ENCODE results near the gene KLF1. TPM values are rescaled to one million over a fixed set of nuclear protein-coding genes. Genes with fewer than 3 reads are reported as not detected.

The KLF1 gene
- total and polyA plus RNA-seq, 2 of the 13 experiments (the other 11 are each of a cell fraction or from before 2014, with no cell fraction given): not detected

DNA sequence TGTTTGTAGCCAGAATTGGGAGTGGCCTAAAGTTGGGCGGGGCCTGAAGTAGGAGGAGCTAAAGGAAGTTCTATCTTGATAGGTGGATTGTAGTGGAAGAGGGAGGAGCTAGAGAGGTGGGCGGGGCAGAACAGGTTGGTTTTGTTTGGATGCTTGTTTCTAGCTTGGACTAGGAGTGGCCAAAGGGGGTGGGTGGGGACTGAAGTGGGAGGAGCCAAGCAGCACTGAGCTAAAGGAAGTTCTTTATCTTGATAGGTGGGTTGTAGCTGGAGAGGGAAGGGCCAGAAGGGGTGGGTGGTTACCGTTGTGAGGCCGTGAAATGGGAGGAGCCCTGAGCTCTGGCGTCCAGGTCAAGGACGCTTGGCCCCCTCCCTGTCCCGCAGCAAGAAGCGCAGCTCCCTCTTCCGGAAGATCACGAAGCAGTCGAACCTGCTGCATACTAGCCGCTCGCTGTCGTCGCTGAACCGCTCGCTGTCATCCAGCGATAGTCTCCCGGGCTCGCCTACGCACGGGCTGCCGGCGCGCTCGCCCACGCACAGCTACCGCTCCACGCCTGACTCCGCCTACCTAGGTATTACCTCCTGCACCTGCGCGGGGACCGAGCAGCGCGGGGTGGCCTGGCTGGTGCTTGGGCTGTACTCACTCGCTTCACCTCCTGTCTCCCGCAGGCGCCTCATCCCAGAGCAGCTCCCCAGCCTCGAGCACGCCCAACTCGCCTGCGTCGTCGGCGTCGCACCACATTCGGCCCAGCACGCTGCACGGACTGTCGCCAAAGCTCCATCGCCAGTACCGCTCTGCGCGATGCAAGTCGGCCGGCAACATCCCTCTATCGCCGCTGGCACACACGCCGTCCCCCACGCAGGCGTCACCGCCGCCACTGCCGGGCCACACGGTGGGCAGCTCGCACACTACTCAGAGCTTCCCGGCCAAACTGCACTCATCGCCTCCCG is 13.8 kb downstream of the KLF1 start:
- in situ Hi-C loops (cut with HindIII; ENCODE audit: extremely low pct_ligation_motif_present, low pct_unique_long_range_greater_than_20kb) (no loop called here), intact Hi-C loops (cut with micrococcal nuclease; ENCODE audit: unreplicated experiment) (no loop called here)
- ATAC-seq (peak; percentile 31; the same call in 2 of the 3 replicates), FAIRE-seq (no peak), DNase-seq (ENCODE audit: low spot score) (peak; percentile 17)
- TF ChIP-seq ZNF143 (CRISPR knock-in tag; IDR thresholded peaks at IDR 0.05) (no peak), EHMT2 (IDR thresholded peaks at IDR 0.05; ENCODE audit: borderline replicate concordance, low read depth, low read length) (no peak), NKX3-1 (CRISPR knock-in tag; IDR thresholded peaks at IDR 0.05) (no peak), RBFOX2 (IDR thresholded peaks at IDR 0.05; ENCODE audit: low read depth, low read length) (0 out of 2 replicates have a peak, but pooled peaks have one; percentile 11)
- Histone ChIP-seq H3K79me2 (ENCODE audit: insufficient read depth, low read length) (no peaks in the 10 kb centered on the region), H3K9me3 (ENCODE audit: low read length) (no peaks in the 10 kb centered on the region), H3K27me3 (ENCODE audit: control insufficient read depth in 1 of 2, insufficient read depth in 2 of 2, low read length in 2 of 2) (no peaks in the 10 kb centered on the region), H3K4me1 (ENCODE audit: insufficient read depth, low read length) (no peaks in the 10 kb centered on the region), H3K9ac (ENCODE audit: insufficient read depth, low read depth, low read length) (no peak overlapping the region), H3K27ac (ENCODE audit: extremely low read length, insufficient read depth, low read length) (no peak overlapping the region), H2AFZ (ENCODE audit: low read length) (no peak overlapping the region), H4K20me1 (ENCODE audit: insufficient read depth, low read length) (no peaks in the 10 kb centered on the region), H3K4me3 (replicated peaks in 1 of 3; ENCODE audit: insufficient read depth in 1 of 3, low read depth in 2 of 3, low read length in 3 of 3) (no peak overlapping the region), H3K36me3 (replicated peaks in 1 of 2; ENCODE audit: control insufficient read depth in 1 of 2, insufficient read depth in 2 of 2, low read length in 2 of 2) (no peaks in the 10 kb centered on the region), H3K4me2 (ENCODE audit: low read depth, low read length) (no peak overlapping the region)
- ChIA-PET POLR2A (interaction anchor here (0.9 to 1.3 kb wide), 3 partner anchors 8 to 18 kb away, joined by 3 to 4 read pairs (median 3); partner anchors contain the start of gene GCDH), CTCF (ENCODE audit: low intra/inter-chr PET ratio, low total read pairs) (no interaction called here)
- 97% methylated on average over 63 of the region's 70 CpGs for WGBS (ENCODE audit: low lambda C conversion rate)
- BruUV-seq (replicated peaks): no TSS peak

DNA sequence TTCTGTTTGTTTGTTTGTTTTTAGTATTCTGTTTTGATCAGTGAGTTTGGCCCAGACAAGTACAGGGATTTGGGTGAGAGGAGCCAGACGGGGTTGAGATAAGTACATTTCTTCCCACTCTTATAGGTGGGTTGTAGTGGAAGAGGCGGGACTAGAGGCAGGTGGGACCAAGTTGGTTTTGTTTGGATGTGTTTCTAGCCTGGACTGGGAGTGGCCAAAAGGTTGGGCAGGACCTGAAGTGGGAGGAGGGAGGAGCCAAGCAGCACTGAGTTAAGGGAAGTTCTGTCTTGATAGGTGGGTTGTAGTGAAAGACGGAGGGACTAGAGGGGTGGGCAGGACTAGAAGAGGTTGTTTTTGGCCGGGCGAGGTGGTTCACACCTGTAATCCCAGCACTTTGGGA is 14.7 kb downstream of the KLF1 start:
- H3K27ac ChIP-seq (ENCODE audit: extremely low read length, insufficient read depth, low read length): no peak overlapping the region
- H3K79me2 ChIP-seq (ENCODE audit: insufficient read depth, low read length): no peaks in the 10 kb centered on the region
- DNase-seq (ENCODE audit: low spot score) (no peak), FAIRE-seq (no peak), ATAC-seq (no peak)
- no peaks in the 10 kb centered on the region for H3K27me3 ChIP-seq (ENCODE audit: control insufficient read depth in 1 of 2, insufficient read depth in 2 of 2, low read length in 2 of 2)
- no peak overlapping the region for H2AFZ ChIP-seq (ENCODE audit: low read length)
- H3K4me1 ChIP-seq (ENCODE audit: insufficient read depth, low read length): no peaks in the 10 kb centered on the region
- in situ Hi-C loops (cut with HindIII; ENCODE audit: extremely low pct_ligation_motif_present, low pct_unique_long_range_greater_than_20kb) (no loop called here), intact Hi-C loops (cut with micrococcal nuclease; ENCODE audit: unreplicated experiment) (no loop called here)
- H3K9ac ChIP-seq (ENCODE audit: insufficient read depth, low read depth, low read length): no peak overlapping the region
- no peaks in the 10 kb centered on the region for H3K36me3 ChIP-seq (replicated peaks in 1 of 2; ENCODE audit: control insufficient read depth in 1 of 2, insufficient read depth in 2 of 2, low read length in 2 of 2)
- H3K9me3 ChIP-seq (ENCODE audit: low read length): no peaks in the 10 kb centered on the region
- 90% methylated on average over 5 of the region's 5 CpGs for WGBS (ENCODE audit: low lambda C conversion rate)
- no peak overlapping the region for H3K4me3 ChIP-seq (replicated peaks in 1 of 3; ENCODE audit: insufficient read depth in 1 of 3, low read depth in 2 of 3, low read length in 3 of 3)
- H3K4me2 ChIP-seq (ENCODE audit: low read depth, low read length): no peak overlapping the region
- no TSS peak for BruUV-seq (replicated peaks)
- no peaks in the 10 kb centered on the region for H4K20me1 ChIP-seq (ENCODE audit: insufficient read depth, low read length)
- ChIA-PET POLR2A (interaction anchor here (1.1 to 1.4 kb wide), 3 partner anchors 13 to 19 kb away, joined by 3 to 4 read pairs (median 3); partner anchors contain the start of gene GCDH), CTCF (ENCODE audit: low intra/inter-chr PET ratio, low total read pairs) (no interaction called here)
- TF ChIP-seq ZFP36L1 (CRISPR knock-in tag; IDR thresholded peaks at IDR 0.05) (no peak), RXRA (CRISPR knock-in tag; IDR thresholded peaks at IDR 0.05) (no peak), ETV5 (CRISPR knock-in tag; IDR thresholded peaks at IDR 0.05; ENCODE audit: borderline replicate concordance) (no peak), ZBTB42 (CRISPR knock-in tag; IDR thresholded peaks at IDR 0.05) (no peak), REL (CRISPR knock-in tag; conservative IDR thresholded peaks at IDR 0.05) (no peak), TCF7L2 (IDR thresholded peaks at IDR 0.05; ENCODE audit: low read depth, low read length) (no peak), SRY (CRISPR knock-in tag; IDR thresholded peaks at IDR 0.05) (no peak), ZNF121 (CRISPR knock-in tag; IDR thresholded peaks at IDR 0.05) (no peak), AKAP8 (CRISPR knock-in tag; IDR thresholded peaks at IDR 0.05) (no peak), FOXO1 (CRISPR knock-in tag; IDR thresholded peaks at IDR 0.05) (no peak), ZNF20 (CRISPR knock-in tag; IDR thresholded peaks at IDR 0.05) (no peak), ZNF468 (CRISPR knock-in tag; IDR thresholded peaks at IDR 0.05) (no peak)
- TF ChIP-seq, protein P1, sequence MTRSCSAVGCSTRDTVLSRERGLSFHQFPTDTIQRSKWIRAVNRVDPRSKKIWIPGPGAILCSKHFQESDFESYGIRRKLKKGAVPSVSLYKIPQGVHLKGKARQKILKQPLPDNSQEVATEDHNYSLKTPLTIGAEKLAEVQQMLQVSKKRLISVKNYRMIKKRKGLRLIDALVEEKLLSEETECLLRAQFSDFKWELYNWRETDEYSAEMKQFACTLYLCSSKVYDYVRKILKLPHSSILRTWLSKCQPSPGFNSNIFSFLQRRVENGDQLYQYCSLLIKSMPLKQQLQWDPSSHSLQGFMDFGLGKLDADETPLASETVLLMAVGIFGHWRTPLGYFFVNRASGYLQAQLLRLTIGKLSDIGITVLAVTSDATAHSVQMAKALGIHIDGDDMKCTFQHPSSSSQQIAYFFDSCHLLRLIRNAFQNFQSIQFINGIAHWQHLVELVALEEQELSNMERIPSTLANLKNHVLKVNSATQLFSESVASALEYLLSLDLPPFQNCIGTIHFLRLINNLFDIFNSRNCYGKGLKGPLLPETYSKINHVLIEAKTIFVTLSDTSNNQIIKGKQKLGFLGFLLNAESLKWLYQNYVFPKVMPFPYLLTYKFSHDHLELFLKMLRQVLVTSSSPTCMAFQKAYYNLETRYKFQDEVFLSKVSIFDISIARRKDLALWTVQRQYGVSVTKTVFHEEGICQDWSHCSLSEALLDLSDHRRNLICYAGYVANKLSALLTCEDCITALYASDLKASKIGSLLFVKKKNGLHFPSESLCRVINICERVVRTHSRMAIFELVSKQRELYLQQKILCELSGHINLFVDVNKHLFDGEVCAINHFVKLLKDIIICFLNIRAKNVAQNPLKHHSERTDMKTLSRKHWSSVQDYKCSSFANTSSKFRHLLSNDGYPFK (CRISPR knock-in tag; IDR thresholded peaks at IDR 0.05; ENCODE audit: borderline replicate concordance): no peak
